DND-41 (cell line): ENCODE measurements around the gene ZNF541.

Experiments
- ATAC-seq: fragments of 200-7000 bp; cut with Tn5 transposase; 3 replicates; pipeline ENCODE4 v1.9.1; 2021; ENCODE audit warnings: low read depth; ENCODE audit not compliant: insufficient read depth
- DNase-seq: peaks from one replicate; pipeline ENCODE4 v3.0.0-alpha.2; 2020
- H2AFZ ChIP-seq: 2 replicates; pipeline ENCODE4 v1.6.0; 2012; ENCODE audit warnings: low read depth, low read length
- H3K27ac ChIP-seq: 2 replicates; pipeline ENCODE4 v1.5.1; 2012; ENCODE audit warnings: low read length, inconsistent platforms
- H3K27me3 ChIP-seq: fragments of 200-600 bp; sonication (generic); 2 replicates; pipeline ENCODE4 v1.6.0; 2012; ENCODE audit warnings: low read length, mild to moderate bottlenecking, inconsistent platforms; ENCODE audit not compliant: insufficient read depth, poor library complexity
- H3K36me3 ChIP-seq: 2 replicates; pipeline ENCODE4 v1.5.1; 2012; ENCODE audit warnings: low read length, inconsistent platforms; ENCODE audit not compliant: insufficient read depth
- H3K4me1 ChIP-seq: 2 replicates; pipeline ENCODE4 v1.5.1; 2012; ENCODE audit warnings: mild to moderate bottlenecking, low read length; ENCODE audit not compliant: insufficient read depth
- H3K4me2 ChIP-seq: 2 replicates; pipeline ENCODE4 v1.6.0; 2012; ENCODE audit warnings: mild to moderate bottlenecking, moderate library complexity, low read length, inconsistent platforms; ENCODE audit not compliant: insufficient read depth
- H3K4me3 ChIP-seq, 2 experiments: fragments of 200-600 bp in 1 of 2; shearing (Covaris generic) in 1 of 2; 2 replicates each; pipeline ENCODE4 v1.5.1; 2012 to 2016; ENCODE audit warnings: inconsistent platforms in 2 of 2, low read length in 2 of 2, mild to moderate bottlenecking in 2 of 2, low read depth in 1 of 2, moderate library complexity in 1 of 2
- H3K79me2 ChIP-seq: 2 replicates; pipeline ENCODE4 v1.6.0; 2012; ENCODE audit warnings: low read length, inconsistent platforms; ENCODE audit not compliant: insufficient read depth
- H3K9ac ChIP-seq: 2 replicates; pipeline ENCODE4 v1.6.0; 2012; ENCODE audit warnings: low read depth, mild to moderate bottlenecking, inconsistent platforms, low read length, moderate library complexity
- H3K9me3 ChIP-seq: 2 replicates; pipeline ENCODE4 v1.5.1; 2012; ENCODE audit warnings: low read length, moderate library complexity, mild to moderate bottlenecking, inconsistent platforms; ENCODE audit not compliant: insufficient read depth, severe bottlenecking
- H4K20me1 ChIP-seq: 2 replicates; pipeline ENCODE4 v1.6.0; 2012; ENCODE audit warnings: low read length; ENCODE audit not compliant: insufficient read depth
- EZH2 ChIP-seq: IDR thresholded peaks from 3 replicates; pipeline ENCODE4 v1.6.1; 2012; ENCODE audit warnings: borderline replicate concordance, low read depth, mild to moderate bottlenecking, moderate library complexity, low read length, inconsistent platforms; ENCODE audit not compliant: severe bottlenecking
- TF ChIP-seq, protein P1 (sequence below): IDR thresholded peaks from 2 replicates; pipeline ENCODE4 v1.5.1; 2012; ENCODE audit warnings: borderline replicate concordance, low read length, moderate library complexity, mild to moderate bottlenecking; ENCODE audit not compliant: poor library complexity, severe bottlenecking; ENCODE audit errors: extremely low read depth

ZNF541 gene

DNA sequence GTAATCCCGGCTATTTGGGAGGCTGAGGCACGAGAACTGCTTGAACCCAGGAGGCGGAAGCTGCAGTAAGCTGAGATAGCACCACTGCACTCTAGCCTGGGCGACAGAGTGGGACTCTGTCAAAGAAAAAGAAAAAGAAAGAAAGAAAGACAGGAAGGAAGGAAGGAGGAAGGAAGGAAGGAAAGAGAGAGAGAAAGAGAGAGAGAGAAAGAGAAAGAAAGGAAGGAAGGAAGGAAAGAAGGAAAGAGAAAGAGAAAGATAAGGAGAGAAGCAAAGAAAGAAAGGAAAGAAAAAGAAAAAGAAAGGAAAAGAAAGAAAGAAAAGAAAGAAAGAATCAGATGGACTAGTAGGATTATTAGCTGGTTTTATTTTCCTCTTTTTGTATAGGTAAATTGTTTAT lies 22.8 kb downstream of the ZNF541 start:
- TF ChIP-seq EZH2, result no peak
- TF ChIP-seq, protein P1, sequence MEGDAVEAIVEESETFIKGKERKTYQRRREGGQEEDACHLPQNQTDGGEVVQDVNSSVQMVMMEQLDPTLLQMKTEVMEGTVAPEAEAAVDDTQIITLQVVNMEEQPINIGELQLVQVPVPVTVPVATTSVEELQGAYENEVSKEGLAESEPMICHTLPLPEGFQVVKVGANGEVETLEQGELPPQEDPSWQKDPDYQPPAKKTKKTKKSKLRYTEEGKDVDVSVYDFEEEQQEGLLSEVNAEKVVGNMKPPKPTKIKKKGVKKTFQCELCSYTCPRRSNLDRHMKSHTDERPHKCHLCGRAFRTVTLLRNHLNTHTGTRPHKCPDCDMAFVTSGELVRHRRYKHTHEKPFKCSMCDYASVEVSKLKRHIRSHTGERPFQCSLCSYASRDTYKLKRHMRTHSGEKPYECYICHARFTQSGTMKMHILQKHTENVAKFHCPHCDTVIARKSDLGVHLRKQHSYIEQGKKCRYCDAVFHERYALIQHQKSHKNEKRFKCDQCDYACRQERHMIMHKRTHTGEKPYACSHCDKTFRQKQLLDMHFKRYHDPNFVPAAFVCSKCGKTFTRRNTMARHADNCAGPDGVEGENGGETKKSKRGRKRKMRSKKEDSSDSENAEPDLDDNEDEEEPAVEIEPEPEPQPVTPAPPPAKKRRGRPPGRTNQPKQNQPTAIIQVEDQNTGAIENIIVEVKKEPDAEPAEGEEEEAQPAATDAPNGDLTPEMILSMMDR, result no peak
- Histone ChIP-seq H3K9ac (no peak overlapping the region), H3K27me3 (no peaks in the 10 kb centered on the region), H3K4me3 (no peak overlapping the region), H3K4me1 (no peaks in the 10 kb centered on the region), H3K27ac (no peak overlapping the region), H2AFZ (no peak overlapping the region), H3K9me3 (no peaks in the 10 kb centered on the region), H4K20me1 (no peaks in the 10 kb centered on the region; the same call in 1 of the 2 replicates), H3K79me2 (no peaks in the 10 kb centered on the region), H3K4me2 (no peak overlapping the region), H3K36me3 (no peaks in the 10 kb centered on the region)
- no peak for DNase-seq
- no peak for ATAC-seq

DNA sequence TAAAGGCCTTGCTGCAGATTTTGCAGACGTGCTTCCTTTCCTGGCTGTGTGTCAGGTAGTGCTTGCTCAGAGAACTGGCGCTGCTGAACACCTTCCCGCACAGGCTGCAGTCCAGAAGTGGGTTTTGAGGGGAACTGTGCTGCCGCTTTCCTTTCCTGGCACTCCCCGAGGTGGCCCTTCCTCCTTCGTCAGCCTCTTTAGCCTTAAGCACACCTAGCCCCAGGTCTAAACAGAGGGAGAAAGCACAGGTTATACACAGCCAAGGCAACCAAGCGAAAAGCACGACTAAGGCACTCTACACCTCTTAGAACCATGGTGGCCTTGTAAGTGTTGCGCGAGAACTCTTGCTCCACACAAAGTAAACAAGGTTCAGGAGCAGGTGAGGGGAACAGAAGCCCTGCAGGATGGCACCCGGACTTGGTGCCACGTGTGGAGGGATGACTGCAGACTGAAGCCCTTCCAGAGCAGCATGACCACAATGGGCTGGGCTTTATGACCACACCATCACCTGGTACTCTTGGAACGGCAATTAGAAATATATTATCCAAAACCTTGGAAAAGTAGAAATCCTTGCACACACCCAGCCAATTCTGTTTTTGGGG lies 23.6 kb downstream of the ZNF541 start:
- Histone ChIP-seq H3K79me2 (no peaks in the 10 kb centered on the region), H3K4me2 (no peak overlapping the region), H4K20me1 (no peaks in the 10 kb centered on the region; the same call in 1 of the 2 replicates), H3K4me3 (no peak overlapping the region), H3K27me3 (no peaks in the 10 kb centered on the region), H3K4me1 (no peaks in the 10 kb centered on the region), H3K9ac (no peak overlapping the region), H2AFZ (no peak overlapping the region), H3K9me3 (no peaks in the 10 kb centered on the region), H3K36me3 (no peaks in the 10 kb centered on the region), H3K27ac (no peak overlapping the region)
- TF ChIP-seq, protein P1, result no peak
- TF ChIP-seq EZH2, result no peak
- ATAC-seq (no peak), DNase-seq (no peak)

DNA sequence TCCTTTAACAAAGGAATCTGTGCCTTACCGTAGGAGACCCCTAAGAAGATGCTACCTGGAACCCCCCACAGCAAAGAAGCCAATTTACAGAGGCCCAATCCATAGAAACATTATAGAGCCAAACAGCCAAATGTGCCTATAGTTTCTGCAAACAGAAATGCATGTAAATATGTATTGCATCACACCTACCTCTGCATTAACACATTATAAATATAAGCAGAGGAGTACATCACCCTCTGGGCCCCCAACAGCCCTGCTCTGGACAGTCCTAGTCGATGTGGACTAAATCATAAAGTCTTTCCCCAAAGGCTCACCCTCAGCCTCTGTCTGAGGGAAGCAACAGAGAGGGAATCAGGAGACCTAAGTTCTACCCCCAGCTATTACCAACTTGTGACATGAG lies 25.7 kb downstream of the ZNF541 start:
- no peak for DNase-seq
- no peak overlapping the region for H3K4me2 ChIP-seq
- no peaks in the 10 kb centered on the region for H3K27me3 ChIP-seq
- H3K79me2 ChIP-seq, result no peaks in the 10 kb centered on the region
- H4K20me1 ChIP-seq, result no peaks in the 10 kb centered on the region; the same call in 1 of the 2 replicates
- H3K36me3 ChIP-seq, result no peaks in the 10 kb centered on the region
- H3K27ac ChIP-seq, result no peak overlapping the region
- no peak for TF ChIP-seq EZH2
- TF ChIP-seq, protein P1, result no peak
- no peak overlapping the region for H2AFZ ChIP-seq
- H3K4me1 ChIP-seq, result no peaks in the 10 kb centered on the region
- no peak for ATAC-seq
- H3K9me3 ChIP-seq, result no peaks in the 10 kb centered on the region
- no peak overlapping the region for H3K4me3 ChIP-seq
- no peak overlapping the region for H3K9ac ChIP-seq
